Esophagus squamous epithelium (tissue), 4 donors: ENCODE data around the gene CPEB3.

Source experiments
- CTCF ChIP-seq, 6 experiments: fragments of 450-650 bp in 4 of 6; fragments of 200-600 bp in 2 of 6; sonication (generic) in 2 of 6; IDR thresholded peaks; one replicate each; pipeline ENCODE4 v1.5.1; 2016 to 2019; ENCODE audit warnings: antibody characterized with exemption in 6 of 6, mild to moderate bottlenecking in 4 of 6, moderate library complexity in 4 of 6
- POLR2A ChIP-seq, 4 donors: fragments of 450-650 bp; IDR thresholded peaks; one replicate each; pipeline ENCODE4 v1.6.1; 2017; ENCODE audit warnings: antibody characterized with exemption in 4 of 4, mild to moderate bottlenecking in 4 of 4, moderate library complexity in 3 of 4

- TF ChIP-seq POLR2A (IDR thresholded peaks at IDR 0.05) (no peak), CTCF (IDR thresholded peaks at IDR 0.05) (peak in 1 of 6 experiments; percentile 22)
Measured at GRCh38 chr10:92142512-92142911, 148.4 kb downstream of the CPEB3 start.
